DND-41 (cell line): ENCODE results near the gene ZNF576.

Experiments used
- ATAC-seq: fragments of 200-7000 bp; cut with Tn5 transposase; 3 replicates; pipeline ENCODE4 v1.9.1; 2021; ENCODE audit warnings: low read depth; ENCODE audit not compliant: insufficient read depth
- DNase-seq: peaks from one replicate; pipeline ENCODE4 v3.0.0-alpha.2; 2020
- H2AFZ ChIP-seq: 2 replicates; pipeline ENCODE4 v1.6.0; 2012; ENCODE audit warnings: low read depth, low read length
- H3K27ac ChIP-seq: 2 replicates; pipeline ENCODE4 v1.5.1; 2012; ENCODE audit warnings: low read length, inconsistent platforms
- H3K27me3 ChIP-seq: fragments of 200-600 bp; sonication (generic); 2 replicates; pipeline ENCODE4 v1.6.0; 2012; ENCODE audit warnings: low read length, mild to moderate bottlenecking, inconsistent platforms; ENCODE audit not compliant: insufficient read depth, poor library complexity
- H3K36me3 ChIP-seq: 2 replicates; pipeline ENCODE4 v1.5.1; 2012; ENCODE audit warnings: low read length, inconsistent platforms; ENCODE audit not compliant: insufficient read depth
- H3K4me1 ChIP-seq: 2 replicates; pipeline ENCODE4 v1.5.1; 2012; ENCODE audit warnings: mild to moderate bottlenecking, low read length; ENCODE audit not compliant: insufficient read depth
- H3K4me2 ChIP-seq: 2 replicates; pipeline ENCODE4 v1.6.0; 2012; ENCODE audit warnings: mild to moderate bottlenecking, moderate library complexity, low read length, inconsistent platforms; ENCODE audit not compliant: insufficient read depth
- H3K4me3 ChIP-seq, 2 experiments: fragments of 200-600 bp in 1 of 2; shearing (Covaris generic) in 1 of 2; 2 replicates each; pipeline ENCODE4 v1.5.1; 2012 to 2016; ENCODE audit warnings: inconsistent platforms in 2 of 2, low read length in 2 of 2, mild to moderate bottlenecking in 2 of 2, low read depth in 1 of 2, moderate library complexity in 1 of 2
- H3K79me2 ChIP-seq: 2 replicates; pipeline ENCODE4 v1.6.0; 2012; ENCODE audit warnings: low read length, inconsistent platforms; ENCODE audit not compliant: insufficient read depth
- H3K9ac ChIP-seq: 2 replicates; pipeline ENCODE4 v1.6.0; 2012; ENCODE audit warnings: low read depth, mild to moderate bottlenecking, inconsistent platforms, low read length, moderate library complexity
- H3K9me3 ChIP-seq: 2 replicates; pipeline ENCODE4 v1.5.1; 2012; ENCODE audit warnings: low read length, moderate library complexity, mild to moderate bottlenecking, inconsistent platforms; ENCODE audit not compliant: insufficient read depth, severe bottlenecking
- H4K20me1 ChIP-seq: 2 replicates; pipeline ENCODE4 v1.6.0; 2012; ENCODE audit warnings: low read length; ENCODE audit not compliant: insufficient read depth
- EZH2 ChIP-seq: IDR thresholded peaks from 3 replicates; pipeline ENCODE4 v1.6.1; 2012; ENCODE audit warnings: borderline replicate concordance, low read depth, mild to moderate bottlenecking, moderate library complexity, low read length, inconsistent platforms; ENCODE audit not compliant: severe bottlenecking
- TF ChIP-seq, protein P1 (sequence below): IDR thresholded peaks from 2 replicates; pipeline ENCODE4 v1.5.1; 2012; ENCODE audit warnings: borderline replicate concordance, low read length, moderate library complexity, mild to moderate bottlenecking; ENCODE audit not compliant: poor library complexity, severe bottlenecking; ENCODE audit errors: extremely low read depth

The ZNF576 gene

GRCh38 chr19:43611788-43612187 is 15.4 kb downstream of the ZNF576 start, which contains the start of gene SRRM5:
SRRM5 (plus strand) TSS chr19:43612088; CDS start chr19:43612122, 34 bp downstream.
- no peak for TF ChIP-seq EZH2
- TF ChIP-seq, protein P1, sequence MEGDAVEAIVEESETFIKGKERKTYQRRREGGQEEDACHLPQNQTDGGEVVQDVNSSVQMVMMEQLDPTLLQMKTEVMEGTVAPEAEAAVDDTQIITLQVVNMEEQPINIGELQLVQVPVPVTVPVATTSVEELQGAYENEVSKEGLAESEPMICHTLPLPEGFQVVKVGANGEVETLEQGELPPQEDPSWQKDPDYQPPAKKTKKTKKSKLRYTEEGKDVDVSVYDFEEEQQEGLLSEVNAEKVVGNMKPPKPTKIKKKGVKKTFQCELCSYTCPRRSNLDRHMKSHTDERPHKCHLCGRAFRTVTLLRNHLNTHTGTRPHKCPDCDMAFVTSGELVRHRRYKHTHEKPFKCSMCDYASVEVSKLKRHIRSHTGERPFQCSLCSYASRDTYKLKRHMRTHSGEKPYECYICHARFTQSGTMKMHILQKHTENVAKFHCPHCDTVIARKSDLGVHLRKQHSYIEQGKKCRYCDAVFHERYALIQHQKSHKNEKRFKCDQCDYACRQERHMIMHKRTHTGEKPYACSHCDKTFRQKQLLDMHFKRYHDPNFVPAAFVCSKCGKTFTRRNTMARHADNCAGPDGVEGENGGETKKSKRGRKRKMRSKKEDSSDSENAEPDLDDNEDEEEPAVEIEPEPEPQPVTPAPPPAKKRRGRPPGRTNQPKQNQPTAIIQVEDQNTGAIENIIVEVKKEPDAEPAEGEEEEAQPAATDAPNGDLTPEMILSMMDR = no peak
- Histone ChIP-seq H3K27me3 (no peaks in the 10 kb centered on the region), H3K4me3 (no peak within 1 kb of the TSS), H3K36me3 (peaks cover 71% of the 10 kb centered on the region), H3K79me2 (peaks cover 79% of the 10 kb centered on the region), H3K4me2 (no peak within 1 kb of the TSS), H3K9me3 (no peaks in the 10 kb centered on the region), H4K20me1 (peaks cover 69% of the 10 kb centered on the region), H3K9ac (no peak within 1 kb of the TSS), H3K27ac (no peak within 1 kb of the TSS), H2AFZ (no peak within 1 kb of the TSS), H3K4me1 (peaks cover 5% of the 10 kb centered on the region)
- no peak for ATAC-seq
- no peak for DNase-seq

DNA sequence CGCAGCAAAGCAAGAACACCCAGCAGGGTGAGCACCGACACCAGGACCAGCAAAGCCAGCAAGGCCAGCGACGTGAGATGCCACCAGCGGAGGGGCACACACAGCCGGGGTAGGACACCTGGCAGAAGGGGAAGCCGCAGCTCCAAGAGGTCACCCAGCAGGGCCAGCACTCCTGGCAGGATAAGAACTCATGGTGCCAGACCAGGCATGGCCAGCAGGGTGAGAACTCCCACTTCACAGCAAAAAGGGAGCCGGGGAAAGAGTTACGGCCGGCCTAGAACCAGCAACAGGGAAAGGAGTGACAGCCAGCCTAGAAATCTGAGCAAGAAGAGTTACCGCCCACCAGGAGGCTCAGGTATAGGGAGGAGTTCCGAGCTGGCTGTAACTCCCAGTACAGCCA is 16.0 kb downstream of the ZNF576 start:
- Histone ChIP-seq H3K4me2 (no peak overlapping the region), H4K20me1 (peaks cover 70% of the 10 kb centered on the region), H3K79me2 (peaks cover 85% of the 10 kb centered on the region), H3K27me3 (no peaks in the 10 kb centered on the region), H3K4me1 (peaks cover 11% of the 10 kb centered on the region), H3K9me3 (no peaks in the 10 kb centered on the region), H3K4me3 (no peak overlapping the region), H3K36me3 (peaks cover 65% of the 10 kb centered on the region), H2AFZ (no peak overlapping the region), H3K27ac (no peak overlapping the region), H3K9ac (no peak overlapping the region)
- TF ChIP-seq EZH2 = no peak
- TF ChIP-seq, protein P1 = no peak
- ATAC-seq = no peak
- DNase-seq = no peak

DNA sequence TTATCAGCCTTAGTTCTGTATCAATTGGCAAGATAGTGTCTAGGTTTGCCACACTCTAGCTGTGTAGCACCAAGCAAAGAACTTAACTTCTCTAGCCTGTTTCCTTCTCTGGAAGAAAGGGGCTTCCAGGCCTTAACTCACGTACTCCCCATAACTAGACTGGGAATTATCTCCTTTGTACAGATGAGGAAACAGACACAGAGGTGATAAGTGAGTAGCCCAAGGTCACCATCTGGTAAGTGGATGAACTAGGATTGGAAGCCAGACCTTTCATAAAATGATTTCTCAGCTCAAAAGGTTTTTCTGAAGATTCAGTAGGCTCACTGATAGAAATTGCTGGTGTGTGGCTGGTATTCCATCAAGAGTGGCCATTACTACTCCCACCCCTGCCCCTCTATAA is 19.9 kb downstream of the ZNF576 start:
- ATAC-seq = no peak
- peaks cover 38% of the 10 kb centered on the region for H3K4me1 ChIP-seq
- no peaks in the 10 kb centered on the region for H3K9me3 ChIP-seq
- H4K20me1 ChIP-seq = peaks cover 46% of the 10 kb centered on the region
- H3K27ac ChIP-seq = no peak overlapping the region
- no peaks in the 10 kb centered on the region for H3K27me3 ChIP-seq
- peaks cover 83% of the 10 kb centered on the region for H3K79me2 ChIP-seq
- DNase-seq = no peak
- TF ChIP-seq, protein P1 = no peak
- no peak for TF ChIP-seq EZH2
- H3K36me3 ChIP-seq = peaks cover 31% of the 10 kb centered on the region
- no peak overlapping the region for H3K9ac ChIP-seq
- no peak overlapping the region for H2AFZ ChIP-seq
- H3K4me3 ChIP-seq = no peak overlapping the region
- H3K4me2 ChIP-seq = 0 out of 2 replicates have a peak overlapping the region, but pooled peaks have one; percentile 6

DNA sequence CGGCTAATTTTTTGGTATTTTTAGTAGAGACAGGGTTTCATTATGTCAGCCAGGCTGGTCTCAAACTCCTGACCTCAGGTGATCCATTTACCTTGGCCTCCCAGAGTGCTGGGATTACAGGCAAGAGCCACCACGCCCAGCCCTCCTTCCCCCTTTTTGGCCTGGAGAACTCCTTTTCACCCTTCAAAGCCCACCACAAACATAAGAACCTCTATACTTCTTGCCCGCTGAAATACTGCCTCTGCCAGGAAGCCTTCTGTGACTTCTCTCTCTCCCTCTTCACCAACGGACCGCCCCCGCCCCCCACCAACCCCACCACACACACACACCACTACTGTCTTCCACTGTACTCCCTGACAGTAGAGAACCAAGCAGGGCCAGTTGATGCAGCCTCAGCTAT is 20.6 kb downstream of the ZNF576 start:
- peaks cover 77% of the 10 kb centered on the region for H3K79me2 ChIP-seq
- TF ChIP-seq EZH2 = no peak
- TF ChIP-seq, protein P1 = no peak
- peaks cover 38% of the 10 kb centered on the region for H3K4me1 ChIP-seq
- H3K9me3 ChIP-seq = no peaks in the 10 kb centered on the region
- H2AFZ ChIP-seq = no peak overlapping the region
- peaks cover 39% of the 10 kb centered on the region for H4K20me1 ChIP-seq
- H3K9ac ChIP-seq = no peak overlapping the region
- DNase-seq = no peak
- no peak overlapping the region for H3K27ac ChIP-seq
- no peak overlapping the region for H3K4me3 ChIP-seq
- H3K36me3 ChIP-seq = peaks cover 25% of the 10 kb centered on the region
- no peaks in the 10 kb centered on the region for H3K27me3 ChIP-seq
- no peak for ATAC-seq
- peak overlapping the region; percentile 39 for H3K4me2 ChIP-seq
